Heart left ventricle (tissue), 16 donors: ENCODE measurements around the gene CHD2. TPM values are rescaled to one million over a fixed set of nuclear protein-coding genes. Genes with fewer than 3 reads are reported as not detected.

Experiments used
- ATAC-seq, 4 donors: fragments of 200-7000 bp; cut with Tn5 transposase; one replicate each; pipeline ENCODE4 v1.9.1; 2020 to 2022; ENCODE audit warnings: moderate library complexity in 4 of 4, mild to moderate bottlenecking in 3 of 4, moderate number of reproducible peaks in 1 of 4
- DNase-seq, 5 donors: peaks; one replicate each; pipeline ENCODE4 v3.0.0-alpha.2; 2020
- H3K27ac ChIP-seq, 12 donors: fragments of 200-600 bp; sonication (generic) in 4 of 12; one replicate each; pipeline versions ENCODE4 v1.5.0 to v1.8.0; 2016 to 2022; ENCODE audit warnings: mild to moderate bottlenecking in 2 of 12
- H3K27me3 ChIP-seq, 9 donors: fragments of 200-600 bp; sonication (generic) in 2 of 9; one replicate each; pipeline versions ENCODE4 v1.5.1 to v1.8.0; 2016 to 2022; ENCODE audit warnings: mild to moderate bottlenecking in 3 of 9
- H3K36me3 ChIP-seq, 9 donors: fragments of 200-600 bp; sonication (generic) in 2 of 9; one replicate each; pipeline versions ENCODE4 v1.5.0 to v1.8.0; 2018 to 2022; ENCODE audit warnings: mild to moderate bottlenecking in 2 of 9
- H3K4me1 ChIP-seq, 12 donors: fragments of 200-600 bp; sonication (generic) in 4 of 12; one replicate each; pipeline versions ENCODE4 v1.5.0 to v1.8.0; 2016 to 2022; ENCODE audit warnings: mild to moderate bottlenecking in 3 of 12
- H3K4me3 ChIP-seq, 12 donors: fragments of 200-600 bp; sonication (generic) in 4 of 12; one replicate each; pipeline versions ENCODE4 v1.5.0 to v1.8.0; 2017 to 2022; ENCODE audit warnings: mild to moderate bottlenecking in 9 of 12, moderate library complexity in 4 of 12
- H3K9me3 ChIP-seq, 12 donors: fragments of 200-600 bp; sonication (generic) in 4 of 12; one replicate each; pipeline versions ENCODE4 v1.5.0 to v1.8.0; 2016 to 2022; ENCODE audit warnings: mild to moderate bottlenecking in 1 of 12
- POLR2A ChIP-seq, 2 donors: fragments of 450-650 bp; IDR thresholded peaks; one replicate each; pipeline ENCODE4 v1.6.1; 2017; ENCODE audit warnings: antibody characterized with exemption in 2 of 2, mild to moderate bottlenecking in 2 of 2, moderate library complexity in 2 of 2
- WGBS, 4 donors: extraction: QIAGEN DNeasy Blood & Tissue Kit in 2 of 4; methylation state at CpG; one replicate each; pipeline versions ENCODE4 v1.1.5 to v1.1.7; 2013 to 2018; 5-methylcytosine and 5-hydroxymethylcytosine counted together
- intact Hi-C, 10 donors: fragments of 100-400 bp; cut with DNase I; formaldehyde crosslinking; loops; one replicate each; pipeline versions ENCODE4 v1.11.1 to v1.14.2; 2022
- polyA plus RNA-seq, 2 donors: library from polyadenylated mRNA; stranded (reverse); fragments of 200-250 nt; gene quantifications; one replicate each; pipeline ENCODE4 v1.2.3, GENCODE V29; 2013
- total RNA-seq, 9 donors: library from RNA; depleted of rRNA in 2 of 9; stranded (reverse); fragments of >200 nt in 2 of 9; fragmentation: NEBNext Ultra II Directional in 3 of 9; extraction: Animal tissue kit (Norgen Biotek cat#: 25700) in 3 of 9; gene quantifications; one replicate each; pipeline versions ENCODE4 v1.1.0 to v1.2.4, GENCODE V29; 2016 to 2023
- TF ChIP-seq, protein P1 (sequence below), 12 donors: fragments of 200-600 bp; sonication (generic) in 4 of 12; IDR thresholded peaks; one replicate each; pipeline versions ENCODE4 v1.5.0 to v1.8.0; 2018 to 2022; ENCODE audit warnings: antibody characterized with exemption in 12 of 12, mild to moderate bottlenecking in 5 of 12
- donor health status: ischemic (EF 13 %, LVEDD 7.1; RV severe dilation, severe dysfunction).
- donor health status: healthy with polysubstance abuse.
- donor health status: DM: no; HTN: yes; CAD: no.
- donor health status: DM: no; HTN: no; CAD: no.
- donor health status: ischemic (EF 25% LVEDD 6.9; RV normal size, moderate dysfunction).
- donor health status: ischemic (EF 25% LVEDD 5.7; RV mildly dilated, moderate dysfunction).
- donor health status: healthy.
- donor health status: DM: yes; HTN: yes; CAD: no.
- donor health status: ischemic (EF 35%, LVEDD 5.7; RV mildly dilated, moderate dysfunction).
- donor health status: nonischemic (EF 11% LVEDD 7.7; RV severe dilation, severe dysfunction).
- donor health status: DM: yes; HTN: yes; CAD: no.
- donor health status: PGD.
- donor health status: ischemic (EF 29% LVEDD 5.4; RV normal size, mild dysfunction).
- donor health status: nonischemic (EF 23%, LVEDD 6.1; RV moderate dilation, normal function).

CHD2 gene
- total and polyA plus RNA-seq, 11 donors, result 23.1 to 76.8 (median 41.6) TPM

DNA sequence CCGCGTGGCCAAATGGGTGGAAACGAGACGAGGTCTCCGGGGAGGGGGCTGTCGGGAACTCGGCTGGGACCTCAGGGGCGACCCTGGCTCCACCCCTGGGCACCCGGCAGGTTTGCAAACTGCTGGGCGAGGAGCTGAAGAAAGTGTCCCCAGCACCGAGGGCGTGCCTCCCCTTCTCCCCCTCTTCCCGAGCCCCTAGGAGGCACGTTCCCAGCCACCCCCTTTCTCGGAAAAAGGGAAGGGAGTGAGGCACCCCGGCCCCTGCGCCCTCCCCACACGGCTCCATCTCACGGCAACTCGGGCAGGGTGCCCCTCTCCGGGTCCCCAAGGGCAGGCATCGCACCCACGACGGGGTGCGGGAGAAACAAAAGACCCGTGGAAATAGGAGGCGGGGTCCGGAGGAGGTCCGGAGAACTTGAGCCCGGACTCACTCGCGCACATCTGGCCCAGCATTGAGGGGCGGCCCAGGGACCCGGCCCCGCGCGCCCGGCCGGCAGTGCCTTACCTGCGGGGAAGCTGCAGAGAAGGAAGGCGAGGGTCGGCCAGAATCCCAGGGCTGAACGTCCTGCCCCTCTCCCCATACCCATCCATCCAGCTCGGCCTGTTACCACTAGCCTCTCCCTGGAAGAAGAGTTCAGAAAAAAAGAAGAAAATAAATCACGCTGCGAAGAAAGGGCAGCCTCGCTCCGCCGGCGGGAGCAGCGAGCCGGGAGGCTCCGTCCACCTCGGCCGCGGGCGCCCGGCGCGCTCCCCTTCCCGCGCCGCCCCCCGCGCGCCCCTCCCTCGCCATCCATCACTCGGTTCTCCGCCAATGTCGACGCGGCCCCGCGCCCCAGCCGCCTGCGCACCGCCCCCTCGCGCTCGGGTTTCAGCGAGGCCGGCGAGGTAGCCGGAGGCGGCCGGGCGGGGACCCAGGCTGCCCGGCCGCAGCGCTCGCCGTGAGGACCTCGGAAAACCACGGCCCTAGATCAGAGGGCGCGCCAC lies 172.6 kb downstream of the CHD2 start:
- no peaks in the 10 kb centered on the region for H3K9me3 ChIP-seq
- H3K27me3 ChIP-seq, result peaks cover 0 to 44% (median 0%) of the 10 kb centered on the region in 9 donors
- intact Hi-C loops, result loop anchor here in 1 of 10 donors (5.0 kb wide), 1 partner anchor 40 kb away; no protein-coding TSS in a partner anchor
- H3K36me3 ChIP-seq, result no peaks in the 10 kb centered on the region
- TF ChIP-seq, protein P1, sequence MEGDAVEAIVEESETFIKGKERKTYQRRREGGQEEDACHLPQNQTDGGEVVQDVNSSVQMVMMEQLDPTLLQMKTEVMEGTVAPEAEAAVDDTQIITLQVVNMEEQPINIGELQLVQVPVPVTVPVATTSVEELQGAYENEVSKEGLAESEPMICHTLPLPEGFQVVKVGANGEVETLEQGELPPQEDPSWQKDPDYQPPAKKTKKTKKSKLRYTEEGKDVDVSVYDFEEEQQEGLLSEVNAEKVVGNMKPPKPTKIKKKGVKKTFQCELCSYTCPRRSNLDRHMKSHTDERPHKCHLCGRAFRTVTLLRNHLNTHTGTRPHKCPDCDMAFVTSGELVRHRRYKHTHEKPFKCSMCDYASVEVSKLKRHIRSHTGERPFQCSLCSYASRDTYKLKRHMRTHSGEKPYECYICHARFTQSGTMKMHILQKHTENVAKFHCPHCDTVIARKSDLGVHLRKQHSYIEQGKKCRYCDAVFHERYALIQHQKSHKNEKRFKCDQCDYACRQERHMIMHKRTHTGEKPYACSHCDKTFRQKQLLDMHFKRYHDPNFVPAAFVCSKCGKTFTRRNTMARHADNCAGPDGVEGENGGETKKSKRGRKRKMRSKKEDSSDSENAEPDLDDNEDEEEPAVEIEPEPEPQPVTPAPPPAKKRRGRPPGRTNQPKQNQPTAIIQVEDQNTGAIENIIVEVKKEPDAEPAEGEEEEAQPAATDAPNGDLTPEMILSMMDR (IDR thresholded peaks at IDR 0.05), result peak in 6 of 12 donors; percentile 9 to 41 (median 19)
- TF ChIP-seq POLR2A (IDR thresholded peaks at IDR 0.05), result peak in 1 of 2 donors; percentile 62
- H3K4me1 ChIP-seq, result peaks cover 0 to 40% (median 17%) of the 10 kb centered on the region in 12 donors
- ATAC-seq (peak; percentile 61 to 96 (median 86)), DNase-seq (peak; percentile 85 to 91 (median 89))
- H3K27ac ChIP-seq, result peak overlapping the region; percentile 50 to 91 (median 80)
- 0 to 2% (median 1%) methylated on average over 74 to 96 of the region's 96 CpGs for WGBS, 4 donors
- H3K4me3 ChIP-seq, result peak overlapping the region; percentile 59 to 77 (median 66)

DNA sequence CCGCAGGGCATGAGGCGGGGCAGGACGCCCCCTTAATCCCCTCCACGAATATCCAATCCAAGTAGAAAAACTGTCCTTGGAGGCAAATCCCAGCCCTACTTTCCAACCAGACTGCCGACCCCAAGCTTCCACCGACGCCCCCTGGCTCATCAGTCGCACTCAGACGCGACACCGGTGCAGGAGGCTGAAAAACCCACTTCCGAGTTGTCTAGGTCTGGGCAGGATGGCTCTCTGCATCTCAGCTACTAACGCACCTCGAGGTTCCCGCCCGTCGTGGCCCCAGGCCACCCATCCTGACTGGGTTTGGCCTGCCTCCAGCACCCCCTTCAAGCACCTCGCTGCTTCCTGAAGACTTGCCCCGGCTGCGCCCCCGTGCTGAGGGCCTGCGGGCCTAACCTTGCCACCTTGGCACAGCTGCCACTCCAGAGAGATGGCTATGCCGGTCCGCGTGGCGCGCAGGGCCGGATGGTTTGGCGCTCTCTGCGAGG lies 173.4 kb downstream of the CHD2 start:
- intact Hi-C loops, result loop anchor here in 1 of 10 donors (5.0 kb wide), 1 partner anchor 41 kb away; no protein-coding TSS in a partner anchor
- Histone ChIP-seq H3K36me3 (no peaks in the 10 kb centered on the region), H3K4me1 (peaks cover 0 to 32% (median 16%) of the 10 kb centered on the region in 12 donors), H3K4me3 (peak overlapping the region; percentile 59 to 77 (median 66)), H3K9me3 (no peaks in the 10 kb centered on the region), H3K27me3 (peaks cover 0 to 44% (median 0%) of the 10 kb centered on the region in 9 donors), H3K27ac (peak overlapping the region in 11 of 12 donors; percentile 49 to 91 (median 76))
- no peak for TF ChIP-seq POLR2A (IDR thresholded peaks at IDR 0.05)
- TF ChIP-seq, protein P1 (IDR thresholded peaks at IDR 0.05), result no peak
- 34 to 44% (median 37%) methylated on average over 29 to 30 of the region's 30 CpGs for WGBS, 4 donors
- ATAC-seq (peak in 3 of 4 donors; percentile 7 to 17 (median 10)), DNase-seq (peak in 1 of 5 donors; percentile 61)

DNA sequence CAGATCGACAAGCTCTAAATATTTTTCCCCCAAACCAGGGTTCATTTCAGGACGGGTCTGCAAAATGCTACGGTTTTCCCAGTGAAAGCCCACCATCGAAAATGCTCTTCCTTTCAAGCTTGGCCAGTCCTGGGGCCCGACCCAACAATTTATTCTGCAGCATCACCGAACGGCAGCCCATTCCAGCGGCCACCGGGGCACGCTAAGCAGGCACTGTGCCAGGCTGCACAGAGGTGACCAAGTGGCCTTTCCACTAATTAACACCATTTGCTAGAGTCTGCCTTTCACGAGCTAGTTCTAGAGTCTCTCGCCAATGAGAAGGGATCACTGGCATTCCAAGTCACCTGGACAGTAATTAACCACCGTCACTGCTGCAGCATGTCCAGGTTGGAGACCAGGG lies 174.5 kb downstream of the CHD2 start:
- peaks cover 0 to 31% (median 12%) of the 10 kb centered on the region in 12 donors for H3K4me1 ChIP-seq

More for the DNA sequence above, 174.5 kb downstream of the CHD2 start:
- H3K9me3 ChIP-seq, result no peaks in the 10 kb centered on the region
- DNase-seq (peak in 1 of 5 donors; percentile 46), ATAC-seq (no peak)
- H3K27me3 ChIP-seq, result peaks cover 0 to 44% (median 0%) of the 10 kb centered on the region in 9 donors
- intact Hi-C loops, result loop anchor here in 1 of 10 donors (5.0 kb wide), 1 partner anchor 42 kb away; no protein-coding TSS in a partner anchor
- H3K27ac ChIP-seq, result peak overlapping the region in 1 of 12 donors; percentile 91
- H3K4me3 ChIP-seq, result no peak overlapping the region
- 79 to 85% (median 83%) methylated on average over 13 of the region's 13 CpGs for WGBS, 4 donors
- TF ChIP-seq, protein P1 (IDR thresholded peaks at IDR 0.05), result no peak
- no peaks in the 10 kb centered on the region for H3K36me3 ChIP-seq
